ENCODE data around the gene GPR84.

- TF ChIP-seq CTCF (IDR thresholded peaks at IDR 0.05) (no peak), POLR2A (IDR thresholded peaks at IDR 0.05) (no peak), POLR2AphosphoS5 (IDR thresholded peaks at IDR 0.05) (no peak)
Measured at GRCh38 chr12:54373649-54374561, 9.6 kb upstream of the GPR84 start.

Data from transverse colon (tissue), 4 donors.